Measurements from ENCODE around the gene OLFML1. TPM values are rescaled to one million over a fixed set of nuclear protein-coding genes. Genes with fewer than 3 reads are reported as not detected.
A peak's percentile ranks its signal among the peaks of the same experiment; 100 is the strongest.

Gene OLFML1
- total RNA-seq, 1 experiment from 2014 or later = not detected

GRCh38 chr11:7462706-7463105, 22.6 kb upstream of the OLFML1 start:
- DNase-seq = no peak

GRCh38 chr11:7467652-7468051, 17.7 kb upstream of the OLFML1 start:
- Histone ChIP-seq H3K27me3 (no peaks in the 10 kb centered on the region), H3K9me3 (no peaks in the 10 kb centered on the region), H3K36me3 (no peaks in the 10 kb centered on the region), H3K4me3 (no peak overlapping the region)
- no peak for DNase-seq

More at GRCh38 chr11:7462706-7463105, 22.6 kb upstream of the OLFML1 start:
- Histone ChIP-seq H3K9me3 (no peaks in the 10 kb centered on the region), H3K4me3 (no peak overlapping the region), H3K36me3 (no peaks in the 10 kb centered on the region), H3K27me3 (no peaks in the 10 kb centered on the region)

GRCh38 chr11:7469351-7469865, 15.9 kb upstream of the OLFML1 start:
- Histone ChIP-seq H3K36me3 (no peaks in the 10 kb centered on the region), H3K27me3 (no peaks in the 10 kb centered on the region), H3K4me3 (no peak overlapping the region), H3K9me3 (no peaks in the 10 kb centered on the region)
- no peak for DNase-seq

GRCh38 chr11:7471071-7471470, 14.2 kb upstream of the OLFML1 start:
- H3K27me3 ChIP-seq = no peaks in the 10 kb centered on the region
- no peaks in the 10 kb centered on the region for H3K9me3 ChIP-seq
- no peak for DNase-seq
- no peak overlapping the region for H3K4me3 ChIP-seq
- no peaks in the 10 kb centered on the region for H3K36me3 ChIP-seq

GRCh38 chr11:7473717-7474116, 11.6 kb upstream of the OLFML1 start:
- Histone ChIP-seq H3K27me3 (no peaks in the 10 kb centered on the region), H3K9me3 (no peaks in the 10 kb centered on the region), H3K4me3 (no peak overlapping the region), H3K36me3 (no peaks in the 10 kb centered on the region)
- no peak for DNase-seq

- H3K27me3 ChIP-seq = no peaks in the 10 kb centered on the region
- no peaks in the 10 kb centered on the region for H3K36me3 ChIP-seq
- no peak for DNase-seq
- H3K4me3 ChIP-seq = no peak overlapping the region
- no peaks in the 10 kb centered on the region for H3K9me3 ChIP-seq
Measured at GRCh38 chr11:7480113-7480512, 5.2 kb upstream of the OLFML1 start.

GRCh38 chr11:7484131-7484530, 1.2 kb upstream of the OLFML1 start:
- no peaks in the 10 kb centered on the region for H3K27me3 ChIP-seq
- no peaks in the 10 kb centered on the region for H3K36me3 ChIP-seq
- no peak overlapping the region for H3K4me3 ChIP-seq
- H3K9me3 ChIP-seq = no peaks in the 10 kb centered on the region
- DNase-seq = no peak

- H3K9me3 ChIP-seq = no peaks in the 10 kb centered on the region
- no peaks in the 10 kb centered on the region for H3K27me3 ChIP-seq
- no peak overlapping the region for H3K4me3 ChIP-seq
- no peak for DNase-seq
- no peaks in the 10 kb centered on the region for H3K36me3 ChIP-seq
Measured at GRCh38 chr11:7484645-7485044, 661 bp upstream of the OLFML1 start.

- Histone ChIP-seq H3K9me3 (no peaks in the 10 kb centered on the region), H3K27me3 (no peaks in the 10 kb centered on the region), H3K36me3 (no peaks in the 10 kb centered on the region), H3K4me3 (no peak overlapping the region)
- no peak for DNase-seq
Measured at GRCh38 chr11:7486098-7486780, 933 bp downstream of the OLFML1 start.

- Histone ChIP-seq H3K27me3 (no peaks in the 10 kb centered on the region), H3K4me3 (no peak overlapping the region), H3K36me3 (no peaks in the 10 kb centered on the region), H3K9me3 (no peaks in the 10 kb centered on the region)
- DNase-seq = no peak
Measured at GRCh38 chr11:7486781-7487140, 1.5 kb downstream of the OLFML1 start.

- Histone ChIP-seq H3K27me3 (no peaks in the 10 kb centered on the region), H3K4me3 (no peak overlapping the region), H3K9me3 (no peaks in the 10 kb centered on the region), H3K36me3 (no peaks in the 10 kb centered on the region)
- DNase-seq = no peak
Measured at GRCh38 chr11:7487360-7487759, 2.1 kb downstream of the OLFML1 start.

- H3K4me3 ChIP-seq = no peak overlapping the region
- no peaks in the 10 kb centered on the region for H3K27me3 ChIP-seq
- no peaks in the 10 kb centered on the region for H3K9me3 ChIP-seq
- no peaks in the 10 kb centered on the region for H3K36me3 ChIP-seq
- no peak for DNase-seq
Measured at GRCh38 chr11:7488681-7489080, 3.4 kb downstream of the OLFML1 start.

GRCh38 chr11:7489376-7489775, 4.1 kb downstream of the OLFML1 start:
- H3K27me3 ChIP-seq = no peaks in the 10 kb centered on the region
- no peak for DNase-seq
- H3K9me3 ChIP-seq = no peaks in the 10 kb centered on the region

GRCh38 chr11:7490054-7490453, 4.7 kb downstream of the OLFML1 start:
- Histone ChIP-seq H3K9me3 (no peaks in the 10 kb centered on the region), H3K4me3 (no peak overlapping the region), H3K27me3 (no peaks in the 10 kb centered on the region), H3K36me3 (no peaks in the 10 kb centered on the region)
- peak; percentile 33 for DNase-seq

More at GRCh38 chr11:7489376-7489775, 4.1 kb downstream of the OLFML1 start:
- Histone ChIP-seq H3K36me3 (no peaks in the 10 kb centered on the region), H3K4me3 (no peak overlapping the region)

- no peak overlapping the region for H3K4me3 ChIP-seq
- no peaks in the 10 kb centered on the region for H3K36me3 ChIP-seq
- H3K9me3 ChIP-seq = no peaks in the 10 kb centered on the region
- DNase-seq = no peak
- no peaks in the 10 kb centered on the region for H3K27me3 ChIP-seq
Measured at GRCh38 chr11:7490535-7490934, 5.2 kb downstream of the OLFML1 start.

- Histone ChIP-seq H3K4me3 (no peak overlapping the region), H3K36me3 (no peaks in the 10 kb centered on the region), H3K9me3 (no peaks in the 10 kb centered on the region), H3K27me3 (no peaks in the 10 kb centered on the region)
- DNase-seq = no peak
Measured at GRCh38 chr11:7492253-7492652, 6.9 kb downstream of the OLFML1 start.

GRCh38 chr11:7493670-7494069, 8.4 kb downstream of the OLFML1 start:
- Histone ChIP-seq H3K4me3 (no peak overlapping the region), H3K27me3 (no peaks in the 10 kb centered on the region), H3K36me3 (no peaks in the 10 kb centered on the region), H3K9me3 (no peaks in the 10 kb centered on the region)
- DNase-seq = no peak

GRCh38 chr11:7494086-7494745, 8.9 kb downstream of the OLFML1 start:
- Histone ChIP-seq H3K36me3 (no peaks in the 10 kb centered on the region), H3K27me3 (no peaks in the 10 kb centered on the region), H3K4me3 (no peak overlapping the region), H3K9me3 (no peaks in the 10 kb centered on the region)
- DNase-seq = no peak

Measured in MG63 (cell line).